H1 (cell line): ENCODE results near the gene TTC28. TPM values are rescaled to one million over a fixed set of nuclear protein-coding genes. Genes with fewer than 3 reads are reported as not detected.

ENCODE experiments used
- SP4 ChIP-seq: IDR thresholded peaks from 2 replicates; pipeline ENCODE4 v1.6.1; 2012; ENCODE audit warnings: low read length, inconsistent platforms
- TCF12 ChIP-seq: IDR thresholded peaks from 2 replicates; pipeline ENCODE4 v1.6.1; 2011; ENCODE audit warnings: low read depth, mild to moderate bottlenecking, low read length
- polyA plus RNA-seq, 7 experiments: library from polyadenylated mRNA; depleted of rRNA in 3 of 7; stranded (reverse) in 5 of 7; unstranded in 2 of 7; fragments of >200 nt in 5 of 7; fragments of 200-250 nt in 2 of 7; gene quantifications; 1 replicate in 5 of 7; 2 replicates in 1 of 7; 4 replicates in 1 of 7; pipeline versions ENCODE4 v1.2.1 to v1.2.3, GENCODE V29; 2011 to 2013; ENCODE audit warnings: missing spikeins in 2 of 7, mixed read lengths in 2 of 7
- total RNA-seq: library from RNA; stranded (reverse); fragmentation: NEBNext Ultra II Directional; extraction: Animal tissue kit (Norgen Biotek cat#: 25700); gene quantifications from 2 replicates; pipeline ENCODE4 v1.2.1, GENCODE V29; 2021

The TTC28 gene
- total and polyA plus RNA-seq, 2 of the 8 experiments (the other 6 are each of a cell fraction or from before 2014, with no cell fraction given) = 2.6 to 12.6 TPM

DNA sequence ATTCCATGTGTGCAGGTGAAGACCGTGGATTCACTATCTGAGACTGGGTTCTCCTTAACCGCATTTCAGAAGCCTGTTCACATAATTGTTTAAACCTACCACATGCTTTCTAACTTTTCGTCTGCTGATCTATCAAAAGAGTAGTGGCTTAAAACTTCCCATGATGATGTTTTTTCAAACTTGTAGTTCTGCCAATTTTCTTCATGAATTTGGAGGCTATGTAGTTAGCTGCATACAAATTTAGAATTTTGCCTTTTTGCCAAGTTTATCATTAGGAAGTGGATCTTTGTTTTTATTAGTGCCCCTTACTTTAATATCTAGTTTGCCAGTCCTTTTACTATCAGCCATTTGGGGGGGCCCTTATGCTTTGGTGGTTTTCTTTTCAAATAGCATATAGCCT, 703.1 kb downstream of the TTC28 start (continued):
- TF ChIP-seq TCF12 (no peak), SP4 (no peak)
